Fibroblast of mammary gland (primary cell): ENCODE data around the gene MKRN2OS.

ENCODE experiments used
- DNase-seq: peaks from one replicate; pipeline ENCODE4 v3.0.0-alpha.2; 2010; ENCODE audit warnings: low read depth
- H3K4me3 ChIP-seq: 2 replicates; pipeline ENCODE4 v1.5.1; 2011; ENCODE audit warnings: low read depth, mild to moderate bottlenecking, low read length, moderate library complexity; ENCODE audit not compliant: control insufficient read depth
- CTCF ChIP-seq: conservative IDR thresholded peaks from 2 replicates; pipeline ENCODE4 v1.5.1; 2011; ENCODE audit warnings: low read depth, low read length, inconsistent platforms; ENCODE audit not compliant: control insufficient read depth, insufficient read depth

MKRN2OS gene

GRCh38 chr3:12558706-12559105 is 13.4 kb upstream of the MKRN2OS start:
- TF ChIP-seq CTCF: no peak
- no peak overlapping the region for H3K4me3 ChIP-seq
- no peak for DNase-seq

GRCh38 chr3:12557473-12558100 is 12.3 kb upstream of the MKRN2OS start:
- peak overlapping the region; percentile 74 for H3K4me3 ChIP-seq
- peak; percentile 56 for DNase-seq
- TF ChIP-seq CTCF: no peak

- peak; percentile 76 for DNase-seq
- no peak for TF ChIP-seq CTCF
- H3K4me3 ChIP-seq: peak within 1 kb of the TSS; percentile 74
Measured at GRCh38 chr3:12556690-12557472, 11.6 kb upstream of the MKRN2OS start, which contains the start of gene MKRN2. MKRN2 (plus strand) TSS chr3:12557087; CDS start chr3:12557151, 64 bp downstream.

GRCh38 chr3:12556314-12556689 is 11.0 kb upstream of the MKRN2OS start:
- DNase-seq: no peak
- peak overlapping the region; percentile 74 for H3K4me3 ChIP-seq
- TF ChIP-seq CTCF: no peak

- no peak for TF ChIP-seq CTCF
- DNase-seq: no peak
- H3K4me3 ChIP-seq: peak overlapping the region; percentile 51
Measured at GRCh38 chr3:12553921-12554391, 8.7 kb upstream of the MKRN2OS start.

GRCh38 chr3:12549971-12550760 is 4.9 kb upstream of the MKRN2OS start:
- H3K4me3 ChIP-seq: no peak overlapping the region
- no peak for DNase-seq
- no peak for TF ChIP-seq CTCF
